Kidney (tissue), 14 donors: ENCODE results near the gene COL15A1. TPM values are rescaled to one million over a fixed set of nuclear protein-coding genes. Genes with fewer than 3 reads are reported as not detected.
A peak's percentile ranks its signal among the peaks of the same experiment; 100 is the strongest.

ENCODE experiments used
- DNase-seq, 5 donors: peaks; one replicate each; pipeline ENCODE4 v3.0.0-alpha.2; 2013 to 2020
- FAIRE-seq: peaks from 2 replicates; lab custom pipeline; 2012; peaks lifted over from hg19 to GRCh38; lab: Jason Lieb, UNC
- H3K27ac ChIP-seq, 2 donors: one replicate each; pipeline ENCODE4 v1.7.0; 2013; ENCODE audit warnings: low read depth in 2 of 2, low read length in 2 of 2, inconsistent platforms in 1 of 2
- H3K27me3 ChIP-seq: one replicate; pipeline ENCODE4 v1.7.1; 2013; ENCODE audit warnings: low read length, inconsistent platforms; ENCODE audit not compliant: control insufficient read depth, insufficient read depth
- H3K36me3 ChIP-seq, 3 donors: one replicate each; pipeline versions ENCODE4 v1.7.0 to v1.7.1; 2013; ENCODE audit warnings: low read length in 3 of 3, control low read depth in 1 of 3, inconsistent platforms in 1 of 3; ENCODE audit not compliant: insufficient read depth in 3 of 3, control insufficient read depth in 2 of 3
- H3K4me1 ChIP-seq, 3 donors: one replicate each; pipeline versions ENCODE4 v1.7.0 to v1.7.1; 2013; ENCODE audit warnings: low read length in 3 of 3, inconsistent platforms in 1 of 3, low read depth in 1 of 3; ENCODE audit not compliant: control insufficient read depth in 2 of 3, insufficient read depth in 2 of 3
- H3K4me3 ChIP-seq, 3 donors: one replicate each; pipeline versions ENCODE4 v1.7.0 to v1.8.1; 2013; ENCODE audit warnings: low read length in 3 of 3, control low read depth in 1 of 3, inconsistent platforms in 1 of 3
- H3K9ac ChIP-seq, 3 donors: one replicate each; pipeline versions ENCODE4 v1.7.0 to v1.7.1; 2013; ENCODE audit warnings: low read length in 3 of 3, control low read depth in 1 of 3, inconsistent platforms in 1 of 3
- H3K9me3 ChIP-seq, 3 donors: one replicate each; pipeline versions ENCODE4 v1.7.0 to v1.7.1; 2013; ENCODE audit warnings: low read length in 3 of 3, control low read depth in 1 of 3, inconsistent platforms in 1 of 3; ENCODE audit not compliant: control insufficient read depth in 2 of 3, insufficient read depth in 1 of 3
- intact Hi-C: fragments of 100-400 bp; cut with DNase I; formaldehyde crosslinking; loops from one replicate; pipeline ENCODE4 v1.11.1; 2022
- polyA plus RNA-seq: library from polyadenylated mRNA; stranded (reverse); fragments of 350-450 nt; fragmentation: Illumina TruSeq; extraction: RNeasy Lipid Tissue Mini Kit (QIAGEN cat#74804); gene quantifications from one replicate; pipeline ENCODE4 v1.2.3, GENCODE V29; 2014; ENCODE audit warnings: low read depth, low replicate concordance; ENCODE audit not compliant: insufficient read depth
- total RNA-seq: library from RNA; stranded (reverse); fragmentation: NEBNext Ultra II Directional; extraction: Animal tissue kit (Norgen Biotek cat#: 25700); gene quantifications from one replicate; pipeline ENCODE4 v1.2.1, GENCODE V29; 2021
- TF ChIP-seq, protein P1 (sequence below): IDR thresholded peaks from 3 replicates; pipeline ENCODE4 v1.5.1; 2012; ENCODE audit warnings: mild to moderate bottlenecking, moderate library complexity, borderline replicate concordance; ENCODE audit not compliant: insufficient read depth; ENCODE audit errors: extremely low read depth
- donor health status: control.
- donor health status: control.
- donor health status: control.
- donor health status: control.
- donor health status: control.
- donor health status: DM: yes; HTN: yes; CAD: no.
- donor health status: Normal renal cell carcinoma (clear cell type).

Gene COL15A1
- total and polyA plus RNA-seq, 2 donors from 2014 or later = 4.7 to 42.0 TPM

GRCh38 chr9:99106044-99106375, 162.3 kb downstream of the COL15A1 start:
- H3K9ac ChIP-seq = peak overlapping the region in 2 of 3 donors; percentile 38 to 51
- intact Hi-C loops = no loop called here

DNA sequence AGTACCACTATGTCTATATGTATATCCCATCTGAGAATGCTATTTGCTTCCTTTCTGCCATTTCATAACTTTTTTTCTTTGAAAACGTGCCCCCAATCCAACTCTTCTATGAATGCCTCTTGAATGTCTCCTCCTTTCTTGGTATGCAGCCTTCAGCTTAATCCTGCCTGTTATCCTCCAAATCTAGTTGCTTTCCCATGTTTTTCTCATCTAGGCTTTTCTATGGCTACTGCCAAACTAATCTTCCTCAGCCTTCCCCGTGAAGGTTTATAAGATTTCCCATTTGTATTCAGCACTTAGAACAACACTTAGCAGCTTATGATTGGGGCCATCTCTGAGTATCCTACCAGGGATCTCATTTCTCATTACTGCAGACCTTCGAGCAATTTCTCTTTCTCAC, 163.7 kb downstream of the COL15A1 start:
- FAIRE-seq = no peak

More at GRCh38 chr9:99106044-99106375, 162.3 kb downstream of the COL15A1 start:
- Histone ChIP-seq H3K36me3 (no peaks in the 10 kb centered on the region), H3K4me1 (peaks cover 0 to 22% (median 15%) of the 10 kb centered on the region in 3 donors), H3K27me3 (no peaks in the 10 kb centered on the region), H3K9me3 (no peaks in the 10 kb centered on the region), H3K4me3 (peak overlapping the region; percentile 63 to 78 (median 65)), H3K27ac (peak overlapping the region; percentile 66 to 69)
- DNase-seq (no peak), FAIRE-seq (no peak)
- TF ChIP-seq, protein P1, sequence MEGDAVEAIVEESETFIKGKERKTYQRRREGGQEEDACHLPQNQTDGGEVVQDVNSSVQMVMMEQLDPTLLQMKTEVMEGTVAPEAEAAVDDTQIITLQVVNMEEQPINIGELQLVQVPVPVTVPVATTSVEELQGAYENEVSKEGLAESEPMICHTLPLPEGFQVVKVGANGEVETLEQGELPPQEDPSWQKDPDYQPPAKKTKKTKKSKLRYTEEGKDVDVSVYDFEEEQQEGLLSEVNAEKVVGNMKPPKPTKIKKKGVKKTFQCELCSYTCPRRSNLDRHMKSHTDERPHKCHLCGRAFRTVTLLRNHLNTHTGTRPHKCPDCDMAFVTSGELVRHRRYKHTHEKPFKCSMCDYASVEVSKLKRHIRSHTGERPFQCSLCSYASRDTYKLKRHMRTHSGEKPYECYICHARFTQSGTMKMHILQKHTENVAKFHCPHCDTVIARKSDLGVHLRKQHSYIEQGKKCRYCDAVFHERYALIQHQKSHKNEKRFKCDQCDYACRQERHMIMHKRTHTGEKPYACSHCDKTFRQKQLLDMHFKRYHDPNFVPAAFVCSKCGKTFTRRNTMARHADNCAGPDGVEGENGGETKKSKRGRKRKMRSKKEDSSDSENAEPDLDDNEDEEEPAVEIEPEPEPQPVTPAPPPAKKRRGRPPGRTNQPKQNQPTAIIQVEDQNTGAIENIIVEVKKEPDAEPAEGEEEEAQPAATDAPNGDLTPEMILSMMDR = no peak

GRCh38 chr9:99108131-99108530, 164.4 kb downstream of the COL15A1 start:
- Histone ChIP-seq H3K36me3 (no peaks in the 10 kb centered on the region), H3K27me3 (no peaks in the 10 kb centered on the region), H3K4me3 (no peak overlapping the region), H3K9ac (no peak overlapping the region), H3K4me1 (peaks cover 0 to 24% (median 15%) of the 10 kb centered on the region in 3 donors), H3K9me3 (no peaks in the 10 kb centered on the region), H3K27ac (no peak overlapping the region)
- intact Hi-C loops = no loop called here
- DNase-seq (no peak), FAIRE-seq (no peak)
- TF ChIP-seq, protein P1 = no peak

More for the DNA sequence above, 163.7 kb downstream of the COL15A1 start:
- intact Hi-C loops = no loop called here
- peaks cover 0 to 24% (median 15%) of the 10 kb centered on the region in 3 donors for H3K4me1 ChIP-seq
- TF ChIP-seq, protein P1 = no peak
- no peaks in the 10 kb centered on the region for H3K9me3 ChIP-seq
- no peak overlapping the region for H3K27ac ChIP-seq
- H3K4me3 ChIP-seq = peak overlapping the region in 1 of 3 donors; percentile 13
- no peak overlapping the region for H3K9ac ChIP-seq
- no peak for DNase-seq
- no peaks in the 10 kb centered on the region for H3K36me3 ChIP-seq
- H3K27me3 ChIP-seq = no peaks in the 10 kb centered on the region

DNA sequence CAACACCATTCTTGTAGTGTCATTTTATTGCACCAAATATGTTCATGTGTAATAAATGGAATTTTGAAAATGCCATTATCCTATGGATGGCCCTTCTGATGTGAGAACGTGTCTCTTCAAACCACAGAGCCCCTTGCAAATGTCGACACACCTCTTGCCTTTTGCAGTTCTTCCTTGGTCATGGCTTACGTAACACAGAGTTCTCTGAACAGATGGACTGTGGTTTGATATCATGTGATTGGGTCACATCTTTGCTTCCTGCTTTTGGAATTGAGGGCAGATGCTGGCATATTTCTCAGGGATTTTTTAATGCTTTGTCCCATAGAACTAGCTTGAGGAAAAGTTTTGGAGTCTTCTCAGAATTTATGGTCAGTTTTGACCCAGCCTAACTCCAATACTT, 165.8 kb downstream of the COL15A1 start:
- TF ChIP-seq, protein P1 = no peak
- DNase-seq (no peak), FAIRE-seq (no peak)
- Histone ChIP-seq H3K9me3 (no peaks in the 10 kb centered on the region), H3K9ac (no peak overlapping the region), H3K27ac (peak overlapping the region in 1 of 2 donors; percentile 26), H3K4me3 (no peak overlapping the region), H3K36me3 (no peaks in the 10 kb centered on the region), H3K27me3 (no peaks in the 10 kb centered on the region), H3K4me1 (peaks cover 0 to 18% (median 7%) of the 10 kb centered on the region in 3 donors)
- intact Hi-C loops = no loop called here
